Measurements from ENCODE around the gene USP49.

- TF ChIP-seq POLR2A (IDR thresholded peaks at IDR 0.05) (no peak), CTCF (IDR thresholded peaks at IDR 0.05) (no peak)
Observed at GRCh38 chr6:41741625-41742490, 153.3 kb downstream of the USP49 start.

Data from heart left ventricle (tissue), 13 donors.